Activated T-helper 1 cell treated with anti-CD3 and anti-CD28 coated beads, Interleukin-2, amount 50 U/mL, for 16 hours (primary cell): ENCODE measurements around the gene BRD3OS.
"Not testable (repeated sequence)": the region's sequence is repeated elsewhere in the genome, so short reads cannot be mapped to it uniquely, and the experiment has no call there.

Experiments used
- DNase-seq, 2 donors: peaks; one replicate each; pipeline ENCODE4 v3.0.0-alpha.2; 2020; ENCODE audit warnings: low read depth in 1 of 2, low spot score in 1 of 2

Gene BRD3OS

GRCh38 chr9:133988771-133989170 lies 36.5 kb upstream of the BRD3OS start:
- DNase-seq, result not testable (repeated sequence)

GRCh38 chr9:133989625-133990365 lies 35.5 kb upstream of the BRD3OS start:
- no peak for DNase-seq

GRCh38 chr9:133990366-133991213 lies 34.7 kb upstream of the BRD3OS start:
- no peak for DNase-seq

- no peak for DNase-seq
Measured at GRCh38 chr9:133991214-133991921, 33.9 kb upstream of the BRD3OS start.

GRCh38 chr9:133991964-133992779 lies 33.1 kb upstream of the BRD3OS start, which contains the start of gene VAV2:
TSS of gene VAV2 (minus strand) at chr9:133992324. CDS start at chr9:133992278, 46 bp downstream.
- no peak for DNase-seq

- DNase-seq, result peak; percentile 48 to 61
Measured at GRCh38 chr9:133992780-133993634, 32.3 kb upstream of the BRD3OS start.

- no peak for DNase-seq
Measured at GRCh38 chr9:133993635-133994253, 31.5 kb upstream of the BRD3OS start.

- peak; percentile 65 for DNase-seq
Measured at GRCh38 chr9:133994353-133995011, 30.8 kb upstream of the BRD3OS start.

- no peak for DNase-seq
Measured at GRCh38 chr9:133995012-133995896, 30.0 kb upstream of the BRD3OS start.

GRCh38 chr9:133996531-133997520 lies 28.5 kb upstream of the BRD3OS start:
- no peak for DNase-seq

GRCh38 chr9:133997584-133997983 lies 27.7 kb upstream of the BRD3OS start:
- DNase-seq, result no peak

- no peak for DNase-seq
Measured at GRCh38 chr9:133998915-133999595, 26.2 kb upstream of the BRD3OS start.

- no peak for DNase-seq
Measured at GRCh38 chr9:133999851-134000265, 25.4 kb upstream of the BRD3OS start.

- DNase-seq, result no peak
Measured at GRCh38 chr9:134002796-134003195, 22.5 kb upstream of the BRD3OS start.

- no peak for DNase-seq
Measured at GRCh38 chr9:134003237-134003636, 22.0 kb upstream of the BRD3OS start.
